ENCODE data around the gene OR10A6. TPM values are rescaled to one million over a fixed set of nuclear protein-coding genes. Genes with fewer than 3 reads are reported as not detected.

The OR10A6 gene
- total and polyA plus RNA-seq, 4 experiments from 2014 or later: not detected

- Mint-ChIP-seq H3K9me3 (peaks cover 0 to 2% (median 0%) of the 10 kb centered on the region in 8 donors), H3K27ac (no peak overlapping the region), H3K4me1 (peaks cover 0 to 5% (median 3%) of the 10 kb centered on the region in 4 donors), H3K36me3 (no peaks in the 10 kb centered on the region), H3K4me3 (no peak overlapping the region), H3K27me3 (no peaks in the 10 kb centered on the region)
- H3K9me3 ChIP-seq (ENCODE audit: control insufficient read depth in 1 of 2, low read length in 2 of 2): no peaks in the 10 kb centered on the region
- DNase-seq: no peak
- H3K27me3 ChIP-seq (ENCODE audit: insufficient read depth, low read length): no peaks in the 10 kb centered on the region
- intact Hi-C loops (cut with micrococcal nuclease): no loop called here
- H3K27ac ChIP-seq (ENCODE audit: low read depth, low read length): no peak overlapping the region
- ChIA-PET CTCF (ENCODE audit: partially characterized antibody) (interaction anchor here (0.9 to 7.8 kb wide), 8 partner anchors 9 to 206 kb away, joined by 3 to 102 read pairs (median 5); partner anchors contain the start of gene EIF3F), POLR2A (ENCODE audit: partially characterized antibody) (interaction anchor here (2.5 kb wide), 1 partner anchor 93 kb away, joined by 14 read pairs; the partner anchor contains the start of gene EIF3F)
- peaks cover 3% of the 10 kb centered on the region for H3K4me1 ChIP-seq (ENCODE audit: insufficient read depth, low read length)
- H3K4me3 ChIP-seq (ENCODE audit: low read length in 2 of 2): no peak overlapping the region
- H3K36me3 ChIP-seq (ENCODE audit: insufficient read depth, low read length): no peaks in the 10 kb centered on the region
Measured at GRCh38 chr11:7893796-7894195, 37.3 kb downstream of the OR10A6 start.

- Histone ChIP-seq H3K9me3 (ENCODE audit: control insufficient read depth in 1 of 2, low read length in 2 of 2) (no peaks in the 10 kb centered on the region), H3K36me3 (ENCODE audit: insufficient read depth, low read length) (no peaks in the 10 kb centered on the region), H3K27me3 (ENCODE audit: insufficient read depth, low read length) (no peaks in the 10 kb centered on the region), H3K27ac (ENCODE audit: low read depth, low read length) (no peak overlapping the region), H3K4me3 (ENCODE audit: low read length in 2 of 2) (no peak overlapping the region), H3K4me1 (ENCODE audit: insufficient read depth, low read length) (peaks cover 3% of the 10 kb centered on the region)
- Mint-ChIP-seq H3K4me1 (peaks cover 0 to 5% (median 3%) of the 10 kb centered on the region in 4 donors), H3K4me3 (no peak overlapping the region), H3K27ac (no peak overlapping the region), H3K9me3 (no peaks in the 10 kb centered on the region), H3K27me3 (peaks cover 2 to 3% of the 10 kb centered on the region in 2 donors), H3K36me3 (no peaks in the 10 kb centered on the region)
- POLR2A ChIA-PET (ENCODE audit: partially characterized antibody): interaction anchor here (2.5 kb wide), 1 partner anchor 94 kb away, joined by 14 read pairs; the partner anchor contains the start of gene EIF3F
- intact Hi-C loops (cut with micrococcal nuclease): loop anchor here (1.0 kb wide), 2 partner anchors 94 to 206 kb away; partner anchors contain the start of gene EIF3F
- peak in 4 of 5 donors; percentile 37 to 49 (median 40) for DNase-seq
- CTCF ChIA-PET (ENCODE audit: partially characterized antibody): interaction anchor here (0.8 to 7.8 kb wide), 11 partner anchors 10 to 206 kb away, joined by 3 to 102 read pairs (median 6); partner anchors contain the start of gene EIF3F
Measured at GRCh38 chr11:7892840-7893254, 38.2 kb downstream of the OR10A6 start.

DNA sequence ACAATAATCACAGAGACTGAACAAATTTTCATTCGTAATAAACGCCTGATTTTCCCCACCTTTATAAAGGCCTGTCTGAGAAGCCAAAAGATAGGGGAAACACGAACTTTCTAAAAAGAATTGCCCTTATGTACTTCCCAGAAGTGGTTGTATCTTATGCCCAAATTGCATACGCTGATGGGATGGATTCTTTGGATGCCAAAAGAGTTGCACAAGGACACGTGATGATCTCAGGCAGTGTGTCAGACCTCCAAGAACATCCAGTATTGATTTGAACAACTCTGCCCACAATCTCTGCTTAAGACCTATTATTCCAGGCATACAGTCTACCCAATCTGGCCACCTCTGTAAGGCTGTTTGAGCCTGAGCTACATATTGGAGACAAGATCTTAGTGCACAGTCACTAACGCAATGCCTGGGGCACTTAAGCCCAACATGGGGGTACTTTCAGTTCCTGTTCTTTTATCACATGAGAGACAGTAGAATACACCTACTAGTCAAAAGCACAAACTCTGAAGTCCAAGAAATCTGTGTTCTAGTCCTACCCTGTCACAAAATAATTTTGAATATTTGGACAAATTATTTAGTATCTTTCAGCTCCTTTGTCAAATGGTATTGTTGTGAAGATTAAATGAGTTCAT lies 38.9 kb downstream of the OR10A6 start:
- Mint-ChIP-seq H3K27me3 (peaks cover 2 to 3% of the 10 kb centered on the region in 2 donors), H3K4me3 (no peak overlapping the region), H3K27ac (no peak overlapping the region), H3K9me3 (no peaks in the 10 kb centered on the region), H3K4me1 (peaks cover 0 to 5% (median 3%) of the 10 kb centered on the region in 4 donors), H3K36me3 (no peaks in the 10 kb centered on the region)
- intact Hi-C loops (cut with micrococcal nuclease): loop anchor here (1.0 kb wide), 2 partner anchors 95 to 207 kb away; partner anchors contain the start of gene EIF3F
- no peaks in the 10 kb centered on the region for H3K36me3 ChIP-seq (ENCODE audit: insufficient read depth, low read length)
- no peaks in the 10 kb centered on the region for H3K27me3 ChIP-seq (ENCODE audit: insufficient read depth, low read length)
- H3K4me3 ChIP-seq (ENCODE audit: low read length in 2 of 2): no peak overlapping the region
- peaks cover 3% of the 10 kb centered on the region for H3K4me1 ChIP-seq (ENCODE audit: insufficient read depth, low read length)
- CTCF ChIA-PET (ENCODE audit: partially characterized antibody): interaction anchor here (0.8 to 7.8 kb wide), 8 partner anchors 9 to 207 kb away, joined by 3 to 102 read pairs (median 6); partner anchors contain the start of gene EIF3F
- H3K9me3 ChIP-seq (ENCODE audit: control insufficient read depth in 1 of 2, low read length in 2 of 2): no peaks in the 10 kb centered on the region
- H3K27ac ChIP-seq (ENCODE audit: low read depth, low read length): no peak overlapping the region
- DNase-seq: no peak
- POLR2A ChIA-PET (ENCODE audit: partially characterized antibody): interaction anchor here (2.5 kb wide), 1 partner anchor 95 kb away, joined by 14 read pairs; the partner anchor contains the start of gene EIF3F

- Histone ChIP-seq H3K27me3 (ENCODE audit: insufficient read depth, low read length) (no peaks in the 10 kb centered on the region), H3K9me3 (ENCODE audit: control insufficient read depth in 1 of 2, low read length in 2 of 2) (no peaks in the 10 kb centered on the region), H3K4me3 (ENCODE audit: low read length in 2 of 2) (no peak overlapping the region), H3K27ac (ENCODE audit: low read depth, low read length) (no peak overlapping the region), H3K36me3 (ENCODE audit: insufficient read depth, low read length) (no peaks in the 10 kb centered on the region), H3K4me1 (ENCODE audit: insufficient read depth, low read length) (peaks cover 3% of the 10 kb centered on the region)
- H3K4me1 Mint-ChIP-seq: peaks cover 0 to 5% (median 3%) of the 10 kb centered on the region in 4 donors
- no peak for DNase-seq
- peaks cover 2 to 3% of the 10 kb centered on the region in 2 donors for H3K27me3 Mint-ChIP-seq
- no peaks in the 10 kb centered on the region for H3K36me3 Mint-ChIP-seq
- no peaks in the 10 kb centered on the region for H3K9me3 Mint-ChIP-seq
- no peak overlapping the region for H3K27ac Mint-ChIP-seq
- intact Hi-C loops (cut with micrococcal nuclease): no loop called here
- CTCF ChIA-PET (ENCODE audit: partially characterized antibody): interaction anchor here (1.0 to 7.8 kb wide), 4 partner anchors 12 to 209 kb away, joined by 3 to 102 read pairs (median 8); partner anchors contain the start of gene EIF3F
- no peak overlapping the region for H3K4me3 Mint-ChIP-seq
- POLR2A ChIA-PET (ENCODE audit: partially characterized antibody): no interaction called here
Measured at GRCh38 chr11:7890417-7891172, 40.5 kb downstream of the OR10A6 start.

- Histone ChIP-seq H3K4me1 (ENCODE audit: insufficient read depth, low read length) (peaks cover 3% of the 10 kb centered on the region), H3K4me3 (ENCODE audit: low read length in 2 of 2) (no peak overlapping the region), H3K9me3 (ENCODE audit: control insufficient read depth in 1 of 2, low read length in 2 of 2) (no peaks in the 10 kb centered on the region), H3K27me3 (ENCODE audit: insufficient read depth, low read length) (no peaks in the 10 kb centered on the region), H3K27ac (ENCODE audit: low read depth, low read length) (no peak overlapping the region), H3K36me3 (ENCODE audit: insufficient read depth, low read length) (no peaks in the 10 kb centered on the region)
- H3K4me1 Mint-ChIP-seq: peaks cover 0 to 5% (median 3%) of the 10 kb centered on the region in 4 donors
- H3K27me3 Mint-ChIP-seq: peaks cover 2 to 3% of the 10 kb centered on the region in 2 donors
- DNase-seq: no peak
- H3K27ac Mint-ChIP-seq: no peak overlapping the region
- no peaks in the 10 kb centered on the region for H3K36me3 Mint-ChIP-seq
- CTCF ChIA-PET (ENCODE audit: partially characterized antibody): interaction anchor here (1.0 to 7.8 kb wide), 4 partner anchors 11 to 209 kb away, joined by 3 to 102 read pairs (median 8); partner anchors contain the start of gene EIF3F
- no peaks in the 10 kb centered on the region for H3K9me3 Mint-ChIP-seq
- POLR2A ChIA-PET (ENCODE audit: partially characterized antibody): no interaction called here
- intact Hi-C loops (cut with micrococcal nuclease): no loop called here
- no peak overlapping the region for H3K4me3 Mint-ChIP-seq
Measured at GRCh38 chr11:7889985-7890384, 41.1 kb downstream of the OR10A6 start.

- Histone ChIP-seq H3K9me3 (ENCODE audit: control insufficient read depth in 1 of 2, low read length in 2 of 2) (no peaks in the 10 kb centered on the region), H3K27me3 (ENCODE audit: insufficient read depth, low read length) (no peaks in the 10 kb centered on the region), H3K4me1 (ENCODE audit: insufficient read depth, low read length) (no peaks in the 10 kb centered on the region), H3K4me3 (ENCODE audit: low read length in 2 of 2) (no peak overlapping the region), H3K27ac (ENCODE audit: low read depth, low read length) (no peak overlapping the region), H3K36me3 (ENCODE audit: insufficient read depth, low read length) (no peaks in the 10 kb centered on the region)
- DNase-seq: no peak
- intact Hi-C loops (cut with micrococcal nuclease): no loop called here
- ChIA-PET POLR2A (ENCODE audit: partially characterized antibody) (no interaction called here), CTCF (ENCODE audit: partially characterized antibody) (interaction anchor here (1.9 kb wide), 1 partner anchor 10 kb away, joined by 6 read pairs; no protein-coding TSS in a partner anchor)
- H3K36me3 Mint-ChIP-seq: no peaks in the 10 kb centered on the region
- no peak overlapping the region for H3K4me3 Mint-ChIP-seq
- H3K27me3 Mint-ChIP-seq: peaks cover 2 to 7% of the 10 kb centered on the region in 2 donors
- H3K9me3 Mint-ChIP-seq: no peaks in the 10 kb centered on the region
- H3K4me1 Mint-ChIP-seq: no peaks in the 10 kb centered on the region
- no peak overlapping the region for H3K27ac Mint-ChIP-seq
Measured at GRCh38 chr11:7882860-7883259, 48.2 kb downstream of the OR10A6 start.

All from CD4-positive, alpha-beta memory T cell (primary cell).